NCI-H2196 treated with DMSO at 0.1 percent for 48 hours (cell line): ENCODE results near the gene TRIM73.
"Not testable (repeated sequence)": the region's sequence is repeated elsewhere in the genome, so short reads cannot be mapped to it uniquely, and the experiment has no call there.

ENCODE experiments used
- DNase-seq: peaks from one replicate; lab custom pipeline; 2025; ENCODE audit not compliant: unreplicated experiment; lab: John Stamatoyannopoulos, UW

TRIM73 gene

DNA sequence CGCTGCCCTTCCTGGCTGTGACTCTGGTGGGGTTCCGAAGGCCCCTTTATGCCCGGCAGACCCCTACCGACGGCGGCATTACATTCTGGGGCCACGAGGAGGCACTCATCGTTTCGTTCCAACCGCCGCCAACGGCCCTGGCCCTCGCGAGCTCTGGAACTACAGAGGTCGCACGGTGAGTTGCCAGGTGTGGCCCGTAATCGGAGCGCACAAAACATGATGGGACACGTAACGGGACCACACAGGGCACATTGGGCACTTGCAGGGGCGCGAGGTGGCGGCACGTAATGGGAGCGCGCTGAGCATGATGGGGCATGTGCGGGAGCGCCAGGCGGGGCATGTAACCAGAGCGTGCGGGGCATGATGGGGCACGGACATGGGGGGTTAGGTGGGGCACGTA is at the start of gene TRIM73:
Gene TRIM73 (plus strand): TSS at position 301 of the 400 bp plus-strand sequence. CDS start 3,305 bp downstream, outside the sequence.
- not testable (repeated sequence) for DNase-seq

GRCh38 chr7:75358671-75359541 is 36.5 kb upstream of the TRIM73 start:
- DNase-seq: not testable (repeated sequence)

DNA sequence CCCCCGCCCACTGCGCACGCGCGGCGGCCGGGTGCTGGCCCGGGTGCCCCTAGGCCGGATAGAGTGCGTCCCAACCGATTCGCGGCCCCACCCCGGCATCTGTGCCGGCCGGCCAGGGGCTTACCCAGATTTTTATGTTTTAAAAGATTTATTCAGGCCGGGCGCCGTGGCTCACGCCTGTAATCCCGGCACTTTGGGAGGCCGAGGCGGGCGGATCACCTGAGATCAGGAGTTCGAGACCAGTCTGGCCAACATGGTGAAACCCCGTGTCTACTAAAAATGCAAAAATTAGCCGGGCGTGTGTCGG is 35.9 kb upstream of the TRIM73 start:
- not testable (repeated sequence) for DNase-seq

GRCh38 chr7:75364079-75364478 is 31.4 kb upstream of the TRIM73 start:
- DNase-seq: not testable (repeated sequence)

DNA sequence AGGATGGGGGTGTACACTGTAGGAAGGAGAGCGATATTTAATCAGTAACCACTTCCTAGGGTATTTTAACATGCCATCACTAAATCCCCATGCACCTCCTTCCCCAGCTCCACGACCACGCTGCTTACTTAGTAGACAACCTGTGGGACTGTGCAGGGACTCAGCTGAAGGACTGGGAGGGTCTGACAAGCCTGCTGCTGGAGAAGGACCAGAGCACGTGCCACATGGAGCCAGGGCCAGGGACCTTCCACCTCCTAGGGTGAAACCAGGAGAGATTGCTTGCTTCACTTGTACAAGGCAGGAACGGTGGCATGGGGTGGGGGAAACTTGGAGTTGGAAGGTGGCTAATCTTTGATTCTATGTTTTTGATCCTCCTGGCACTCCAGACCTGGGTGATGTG is 28.8 kb upstream of the TRIM73 start:
- DNase-seq: not testable (repeated sequence)

DNA sequence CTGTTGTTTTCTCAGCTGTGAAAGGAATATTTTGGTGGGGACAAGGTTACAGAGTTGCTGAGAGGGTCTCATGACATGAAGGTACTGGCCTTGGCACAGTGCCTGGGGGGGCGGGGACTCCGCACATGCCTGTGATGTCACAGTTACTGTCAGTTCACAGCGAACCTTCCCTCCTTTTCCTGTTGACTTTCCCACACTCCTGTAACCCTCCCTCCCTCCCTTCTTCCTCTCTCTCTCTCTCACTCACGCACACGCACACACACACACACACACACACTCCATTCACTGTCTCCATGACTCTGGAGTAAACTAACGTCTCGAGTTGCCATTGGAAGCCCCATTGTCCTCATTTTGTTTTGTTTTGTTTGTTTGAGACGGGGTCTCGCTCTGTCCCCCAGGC is 28.1 kb upstream of the TRIM73 start:
- DNase-seq: not testable (repeated sequence)

GRCh38 chr7:75374144-75374518 is 21.3 kb upstream of the TRIM73 start:
- DNase-seq: not testable (repeated sequence)

GRCh38 chr7:75374519-75375317 is 20.7 kb upstream of the TRIM73 start:
- not testable (repeated sequence) for DNase-seq

- not testable (repeated sequence) for DNase-seq
Measured at GRCh38 chr7:75393194-75393593, 2.2 kb upstream of the TRIM73 start.

DNA sequence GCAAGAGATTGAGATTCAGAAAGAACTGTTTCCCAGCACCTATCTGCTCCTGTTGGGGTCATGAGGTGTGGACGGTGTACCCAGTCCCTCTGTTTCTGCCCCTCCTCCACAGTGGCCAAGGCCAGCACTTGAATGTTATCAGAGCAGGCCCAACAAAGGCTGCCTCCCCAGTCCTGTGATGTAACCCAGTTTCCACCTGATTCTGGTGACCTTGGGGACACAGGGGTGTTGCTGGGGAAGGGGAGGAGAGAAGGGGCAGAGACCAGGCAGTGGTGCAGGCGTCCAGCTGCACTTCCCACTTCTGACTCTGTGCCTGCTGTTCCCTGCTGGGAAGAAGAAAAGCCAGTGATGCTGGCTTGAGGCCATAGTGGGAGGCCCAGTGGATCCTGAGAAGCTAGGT is 2.4 kb downstream of the TRIM73 start:
- not testable (repeated sequence) for DNase-seq

DNA sequence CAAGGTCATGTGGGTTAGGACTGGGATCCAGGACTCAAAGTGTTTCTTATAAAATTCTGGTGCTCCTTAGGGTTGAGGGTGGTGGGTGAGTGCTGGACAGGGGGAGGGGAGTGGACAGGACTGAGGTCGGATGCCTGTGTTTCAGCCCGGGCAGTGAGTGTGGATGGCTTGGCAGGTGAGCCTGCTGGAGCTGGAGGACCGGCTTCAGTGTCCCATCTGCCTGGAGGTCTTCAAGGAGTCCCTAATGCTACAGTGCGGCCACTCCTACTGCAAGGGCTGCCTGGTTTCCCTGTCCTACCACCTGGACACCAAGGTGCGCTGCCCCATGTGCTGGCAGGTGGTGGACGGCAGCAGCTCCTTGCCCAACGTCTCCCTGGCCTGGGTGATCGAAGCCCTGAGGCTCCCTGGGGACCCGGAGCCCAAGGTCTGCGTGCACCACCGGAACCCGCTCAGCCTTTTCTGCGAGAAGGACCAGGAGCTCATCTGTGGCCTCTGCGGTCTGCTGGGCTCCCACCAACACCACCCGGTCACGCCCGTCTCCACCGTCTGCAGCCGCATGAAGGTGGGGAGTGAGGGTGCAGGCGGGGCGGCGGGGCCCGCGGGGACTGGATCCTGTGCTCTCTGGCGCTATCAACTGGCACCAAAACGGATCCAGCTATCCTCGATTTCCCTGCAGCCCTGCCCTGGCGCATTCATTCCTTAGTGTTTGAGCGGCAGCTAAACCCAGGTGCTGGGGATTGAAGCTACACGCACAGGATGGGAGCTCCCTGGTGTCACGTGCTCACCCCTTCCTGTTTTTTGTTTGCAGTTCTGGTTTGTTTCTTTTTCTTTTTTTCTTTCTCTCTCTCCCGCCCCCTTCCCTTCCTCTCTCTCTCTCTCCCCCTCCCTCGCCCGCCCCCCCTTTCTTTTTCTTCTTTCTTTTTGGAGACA is 3.6 kb downstream of the TRIM73 start:
- not testable (repeated sequence) for DNase-seq

DNA sequence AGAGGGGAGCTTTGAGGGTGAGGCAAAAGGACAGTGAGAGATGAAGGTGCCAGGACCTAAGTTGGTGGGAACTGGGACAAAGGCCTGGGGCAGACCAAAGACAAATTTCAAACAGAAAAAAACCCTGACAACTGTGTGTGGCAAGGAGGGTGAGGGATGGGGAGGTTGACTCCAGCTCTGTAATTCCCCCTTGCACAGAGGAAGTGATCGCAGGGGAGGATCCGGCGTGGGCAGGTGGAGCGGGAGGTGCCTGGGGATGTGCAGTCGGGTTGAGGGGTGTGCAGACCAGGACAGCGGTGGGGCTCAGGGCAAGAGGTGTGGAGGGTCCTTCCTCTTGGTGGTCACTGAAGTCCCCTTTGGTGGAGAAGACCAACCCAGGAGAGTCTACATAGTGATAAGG is 5.1 kb downstream of the TRIM73 start:
- DNase-seq: not testable (repeated sequence)

GRCh38 chr7:75403455-75404443 is 8.3 kb downstream of the TRIM73 start:
- not testable (repeated sequence) for DNase-seq

DNA sequence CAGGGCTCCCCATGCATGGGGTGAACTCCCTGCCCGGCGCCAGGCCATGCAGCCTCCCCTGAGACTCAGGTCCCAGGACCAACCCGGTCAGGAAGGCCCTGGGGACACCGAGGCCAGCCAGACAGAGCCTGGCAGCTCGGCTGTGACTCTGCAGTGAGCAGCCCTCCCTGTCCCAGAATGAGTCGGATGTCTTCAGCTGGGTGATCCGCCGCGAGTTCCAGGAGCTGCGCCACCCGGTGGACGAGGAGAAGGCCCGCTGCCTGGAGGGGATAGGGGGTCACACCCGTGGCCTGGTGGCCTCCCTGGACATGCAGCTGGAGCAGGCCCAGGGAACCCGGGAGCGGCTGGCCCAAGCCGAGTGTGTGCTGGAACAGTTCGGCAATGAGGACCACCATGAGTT is 9.2 kb downstream of the TRIM73 start:
- DNase-seq: not testable (repeated sequence)

GRCh38 chr7:75409880-75410822 is 14.7 kb downstream of the TRIM73 start:
- DNase-seq: not testable (repeated sequence)

DNA sequence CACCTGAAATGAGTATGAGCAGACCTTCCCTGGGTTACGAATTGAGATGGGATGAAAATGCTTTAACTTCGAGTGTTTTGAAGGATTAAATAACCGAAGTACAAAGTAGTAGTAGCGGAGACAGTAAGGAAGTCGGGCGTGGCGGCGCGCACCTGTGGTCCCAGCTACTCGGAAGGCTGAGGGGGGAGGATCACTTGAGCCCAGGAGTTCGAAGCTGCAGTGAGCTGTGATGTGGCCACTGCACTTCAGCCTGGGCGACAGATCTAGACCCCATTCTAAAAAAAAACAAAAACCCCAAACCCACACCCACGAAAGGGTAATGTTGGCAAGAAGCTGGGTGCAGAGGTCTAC is 15.4 kb downstream of the TRIM73 start:
- not testable (repeated sequence) for DNase-seq

GRCh38 chr7:75414204-75414603 is 18.8 kb downstream of the TRIM73 start:
- DNase-seq: not testable (repeated sequence)

DNA sequence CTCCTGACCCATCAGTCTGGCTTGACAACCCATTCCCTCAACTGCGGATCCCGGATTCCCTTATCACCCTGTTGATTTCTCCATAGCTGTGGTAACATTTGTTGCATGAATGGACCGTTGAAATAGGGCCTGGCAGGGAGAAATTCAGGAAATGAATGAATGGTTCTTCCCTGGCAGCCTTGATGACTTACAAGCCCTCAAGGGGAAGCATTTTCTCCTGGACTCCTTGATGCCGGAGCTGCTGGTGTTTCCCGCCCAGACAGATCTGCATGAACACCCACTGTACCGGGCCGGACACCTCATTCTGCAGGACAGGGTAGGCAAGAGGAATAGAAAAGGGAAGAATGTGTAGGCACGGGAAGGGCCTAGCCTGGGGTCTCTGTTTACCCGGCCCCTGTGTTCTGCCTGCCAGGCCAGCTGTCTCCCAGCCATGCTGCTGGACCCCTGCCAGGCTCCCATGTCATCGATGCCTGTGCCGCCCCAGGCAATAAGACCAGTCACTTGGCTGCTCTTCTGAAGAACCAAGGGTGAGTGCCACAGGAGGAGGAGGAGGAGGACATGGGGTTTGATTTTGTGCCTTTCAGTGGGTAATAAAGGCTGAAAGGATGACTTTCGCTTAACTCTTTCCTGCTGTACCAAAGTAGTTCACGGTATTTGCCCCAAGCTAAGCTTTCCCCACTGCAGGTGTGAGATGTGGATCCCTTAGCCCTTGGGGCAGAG is 19.4 kb downstream of the TRIM73 start:
- DNase-seq: not testable (repeated sequence)
